SK-N-SH (cell line): ENCODE measurements around the gene SMYD3. TPM values are rescaled to one million over a fixed set of nuclear protein-coding genes. Genes with fewer than 3 reads are reported as not detected.

ENCODE experiments used
- CTCF ChIA-PET: fragments of 300-600, 350-600 bp; formaldehyde crosslinking; extraction: SDS; loops from one replicate; lab custom pipeline; 2021; lab: Yijun Ruan, JAX
- POLR2A ChIA-PET: fragments of 350-600 bp; sonication (Branson Sonifier 250); formaldehyde crosslinking; extraction: SDS; loops from one replicate; lab custom pipeline; 2020; ENCODE audit warnings: antibody characterized with exemption, inconsistent platforms; lab: Yijun Ruan, JAX
- DNase-seq: peaks from one replicate; pipeline ENCODE4 v3.0.0; 2012
- H2AFZ ChIP-seq: fragments of 200-600 bp; sonication (generic); 2 replicates; pipeline ENCODE4 v1.8.1; 2016; ENCODE audit warnings: antibody characterized with exemption, mild to moderate bottlenecking, low read depth
- H3F3A ChIP-seq: fragments of 200-600 bp; sonication (generic); replicated peaks from 2 replicates; pipeline ENCODE3; 2016; ENCODE audit warnings: antibody characterized with exemption, mild to moderate bottlenecking; ENCODE audit not compliant: insufficient read depth
- H3K27ac ChIP-seq, 2 experiments: fragments of 200-500 bp in 1 of 2; fragments of 200-600 bp in 1 of 2; sonication (Bioruptor generic) in 1 of 2; sonication (generic), shearing (Covaris generic) in 1 of 2; 2 replicates each; pipeline versions ENCODE4 v1.5.1 to v1.6.1; 2014 to 2016; ENCODE audit warnings: low read depth in 2 of 2, inconsistent platforms in 1 of 2, low read length in 1 of 2, mild to moderate bottlenecking in 1 of 2, mixed read lengths in 1 of 2
- H3K27me3 ChIP-seq: fragments of 200-600 bp; sonication (generic), shearing (Covaris generic); 2 replicates; pipeline ENCODE4 v1.6.1; 2016; ENCODE audit warnings: mixed run types; ENCODE audit not compliant: insufficient read depth
- H3K36me3 ChIP-seq, 2 experiments: fragments of 200-500 bp in 1 of 2; fragments of 200-600 bp in 1 of 2; sonication (Bioruptor generic) in 1 of 2; sonication (generic) in 1 of 2; replicated peaks in 1 of 2; 2 replicates each; pipeline versions ENCODE3 to v1.5.1; 2014 to 2016; ENCODE audit warnings: low read length in 1 of 2, mild to moderate bottlenecking in 1 of 2; ENCODE audit not compliant: insufficient read depth in 2 of 2, control insufficient read depth in 1 of 2
- H3K4me1 ChIP-seq, 2 experiments: fragments of 200-500 bp in 1 of 2; fragments of 200-600 bp in 1 of 2; sonication (Bioruptor generic) in 1 of 2; sonication (generic), shearing (Covaris generic) in 1 of 2; 2 replicates each; pipeline versions ENCODE4 v1.5.1 to v1.6.1; 2014 to 2016; ENCODE audit warnings: low read depth in 1 of 2, low read length in 1 of 2, mixed run types in 1 of 2; ENCODE audit not compliant: insufficient read depth in 2 of 2, control insufficient read depth in 1 of 2
- H3K4me2 ChIP-seq: fragments of 200-600 bp; sonication (generic), shearing (Covaris generic); 2 replicates; pipeline ENCODE4 v1.6.1; 2017; ENCODE audit warnings: mixed run types
- H3K4me3 ChIP-seq, 2 experiments: fragments of 200-500 bp in 1 of 2; fragments of 200-600 bp in 1 of 2; sonication (Bioruptor generic) in 1 of 2; sonication (generic), shearing (Covaris generic) in 1 of 2; 2 replicates each; pipeline versions ENCODE4 v1.5.1 to v1.8.1; 2014 to 2016; ENCODE audit warnings: low read depth in 2 of 2, inconsistent platforms in 1 of 2, low read length in 1 of 2, mild to moderate bottlenecking in 1 of 2, mixed read lengths in 1 of 2, moderate library complexity in 1 of 2
- H3K79me2 ChIP-seq: fragments of 200-600 bp; sonication (generic); 2 replicates; pipeline ENCODE4 v1.8.1; 2017; ENCODE audit warnings: mild to moderate bottlenecking; ENCODE audit not compliant: insufficient read depth
- H3K9ac ChIP-seq: fragments of 200-600 bp; sonication (generic); 2 replicates; pipeline ENCODE4 v1.6.1; 2017; ENCODE audit warnings: mixed run types
- H3K9me2 ChIP-seq: fragments of 200-600 bp; sonication (generic); 2 replicates; pipeline ENCODE4 v1.6.1; 2017; ENCODE audit warnings: mixed run types
- H3K9me3 ChIP-seq: fragments of 200-600 bp; sonication (generic); 2 replicates; pipeline ENCODE4 v1.6.1; 2017; ENCODE audit warnings: mixed run types, mild to moderate bottlenecking, moderate library complexity
- H4K20me1 ChIP-seq: fragments of 200-600 bp; sonication (generic); 2 replicates; pipeline ENCODE4 v1.6.1; 2017; ENCODE audit warnings: mild to moderate bottlenecking, mixed run types; ENCODE audit not compliant: insufficient read depth
- EP300 ChIP-seq, 2 experiments: IDR thresholded peaks; 2 replicates each; pipeline versions ENCODE4 v1.4.0 to v1.6.1; 2012; ENCODE audit warnings: borderline replicate concordance in 1 of 2, low read depth in 1 of 2, low read length in 1 of 2
- FOSL2 ChIP-seq: IDR thresholded peaks from 2 replicates; pipeline ENCODE4 v1.4.0; 2012; ENCODE audit warnings: low read depth, mild to moderate bottlenecking, moderate library complexity, borderline replicate concordance
- FOXJ3 ChIP-seq: sonication (generic); formaldehyde crosslinking; IDR thresholded peaks from 2 replicates; pipeline ENCODE4 v1.5.1; 2020; ENCODE audit warnings: mild to moderate bottlenecking, missing genetic modification reagents
- IRF3 ChIP-seq: fragments of 150-350 bp; IDR thresholded peaks from 2 replicates; pipeline ENCODE4 v1.6.1; 2016; ENCODE audit warnings: mild to moderate bottlenecking, low read depth, low read length
- JUND ChIP-seq: IDR thresholded peaks from 2 replicates; pipeline ENCODE4 v1.4.0; 2012
- MAX ChIP-seq: IDR thresholded peaks from 2 replicates; pipeline ENCODE4 v1.4.0; 2012; ENCODE audit warnings: low read depth
- NFIC ChIP-seq: IDR thresholded peaks from 2 replicates; pipeline ENCODE4 v1.4.0; 2012; ENCODE audit warnings: borderline replicate concordance
- NRF1 ChIP-seq: IDR thresholded peaks from 2 replicates; pipeline ENCODE4 v1.6.1; 2012; ENCODE audit warnings: low read depth, mild to moderate bottlenecking, low read length
- PBX3 ChIP-seq: IDR thresholded peaks from 2 replicates; pipeline ENCODE4; 2012
- RAD21 ChIP-seq: IDR thresholded peaks from 2 replicates; pipeline ENCODE4 v1.6.1; 2012; ENCODE audit warnings: mild to moderate bottlenecking, low read length
- RCOR1 ChIP-seq: fragments of 150-350 bp; IDR thresholded peaks from 2 replicates; pipeline ENCODE4 v1.6.1; 2017; ENCODE audit warnings: antibody characterized with exemption, low read length
- RXRA ChIP-seq: IDR thresholded peaks from 2 replicates; pipeline ENCODE4 v1.4.0; 2012; ENCODE audit warnings: low read depth, mild to moderate bottlenecking, borderline replicate concordance
- SIN3A ChIP-seq: IDR thresholded peaks from 2 replicates; pipeline ENCODE4 v1.6.1; 2012; ENCODE audit warnings: low read depth, mild to moderate bottlenecking, low read length, moderate library complexity, borderline replicate concordance
- SMC3 ChIP-seq: IDR thresholded peaks from 2 replicates; pipeline ENCODE4 v1.6.1; 2012; ENCODE audit warnings: low read depth, low read length, improper control_type of control experiment
- TCF12 ChIP-seq: IDR thresholded peaks from 2 replicates; pipeline ENCODE4 v1.4.0; 2012
- TEAD4 ChIP-seq: IDR thresholded peaks from 2 replicates; pipeline ENCODE4 v1.4.0; 2012; ENCODE audit warnings: mild to moderate bottlenecking, borderline replicate concordance; ENCODE audit not compliant: insufficient read depth
- YY1 ChIP-seq: IDR thresholded peaks from 2 replicates; pipeline ENCODE4 v1.4.0; 2012; ENCODE audit warnings: low read depth, mild to moderate bottlenecking
- ZBTB33 ChIP-seq: IDR thresholded peaks from 2 replicates; pipeline ENCODE4 v1.4.0; 2012; ENCODE audit warnings: low read depth, borderline replicate concordance
- WGBS: methylation state at CpG from one replicate; pipeline ENCODE4 v1.1.6; 2017; ENCODE audit warnings: low lambda C conversion rate; 5-methylcytosine and 5-hydroxymethylcytosine counted together
- polyA plus RNA-seq, 3 experiments: library from polyadenylated mRNA; depleted of rRNA; stranded (reverse); fragments of >200 nt; gene quantifications; 2 replicates each; pipeline ENCODE4 v1.2.3, GENCODE V29; 2012

Gene SMYD3
- polyA plus RNA-seq, 1 of the 3 experiments (the other 2 are of a cell fraction): 31.4 TPM

GRCh38 chr1:246145900-246146299 is 361.2 kb downstream of the SMYD3 start (continued):
- TF ChIP-seq ZBTB33 (no peak), SIN3A (no peak), RCOR1 (no peak), NFIC (no peak), YY1 (no peak)

DNA sequence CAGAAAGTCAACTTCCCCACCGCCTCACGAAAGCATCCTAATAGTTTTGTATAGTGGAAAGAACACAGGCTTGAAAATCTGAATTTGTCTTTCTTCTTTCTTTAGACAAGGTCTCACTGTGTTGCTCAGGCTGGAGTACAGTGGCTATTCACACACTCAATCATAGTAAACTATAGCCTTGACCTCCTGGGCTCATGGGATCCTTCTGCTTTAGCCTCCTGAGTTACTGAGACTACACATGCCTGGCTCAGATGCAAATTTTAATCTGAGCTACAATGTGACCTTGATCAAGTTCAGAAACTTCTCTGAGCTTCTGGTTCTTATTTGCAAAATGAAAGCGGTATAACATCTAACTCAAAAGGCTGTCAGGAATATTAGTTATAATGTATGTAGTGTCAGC is 362.1 kb downstream of the SMYD3 start:
- Histone ChIP-seq H3K9me2 (no peaks in the 10 kb centered on the region), H3K79me2 (no peaks in the 10 kb centered on the region), H3K36me3 (no peaks in the 10 kb centered on the region), H3K9me3 (no peaks in the 10 kb centered on the region; the same call in 1 of the 2 replicates), H3K4me1 (peaks cover under 1 to 4% of the 10 kb centered on the region in 2 experiments; a peak in 2 of 4 replicates), H3K4me2 (no peak overlapping the region), H3K9ac (no peak overlapping the region), H3K4me3 (no peak overlapping the region), H3F3A (peaks cover 14% of the 10 kb centered on the region), H3K27ac (no peak overlapping the region), H4K20me1 (no peaks in the 10 kb centered on the region), H3K27me3 (no peaks in the 10 kb centered on the region), H2AFZ (no peak overlapping the region)
- POLR2A ChIA-PET: no interaction called here
- no peak for TF ChIP-seq SMC3
- TF ChIP-seq RAD21: no peak
- CTCF ChIA-PET: interaction anchor here (1.1 kb wide), 1 partner anchor 992 kb away, joined by 3 read pairs; no protein-coding TSS in a partner anchor
- no peak for DNase-seq
- 100% methylated on average over 3 of the region's 3 CpGs for WGBS

DNA sequence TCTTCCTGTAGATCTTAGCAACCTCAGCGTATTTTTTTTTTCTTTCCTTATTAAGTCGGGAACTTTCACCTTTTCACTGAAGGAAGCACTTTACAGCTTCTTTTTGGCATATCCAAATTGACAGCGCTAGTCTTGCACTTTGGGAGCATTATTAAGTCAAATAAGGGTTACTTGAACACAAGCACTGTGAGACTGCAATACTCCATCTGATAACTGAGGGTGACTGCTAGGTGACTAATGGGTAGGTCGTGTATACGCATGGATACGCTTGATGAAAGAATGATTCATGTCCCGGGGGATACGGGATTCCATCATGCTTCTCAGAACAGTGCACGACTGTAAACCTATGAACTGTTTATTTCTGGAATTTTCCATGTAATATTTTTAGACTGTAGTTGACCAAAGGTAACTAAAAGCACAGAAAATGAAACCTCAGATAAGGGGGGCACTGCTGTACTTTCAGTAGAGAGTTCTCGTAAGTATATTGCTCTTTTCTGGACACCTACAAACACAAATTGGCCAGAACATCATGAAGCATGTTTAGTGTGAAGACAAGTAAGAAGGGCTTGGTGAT is 364.7 kb downstream of the SMYD3 start:
- Histone ChIP-seq H3K9me2 (no peaks in the 10 kb centered on the region), H3K27ac (peak overlapping the region in 1 of 2 experiments; percentile 77; a peak in 2 of 4 replicates), H3K9me3 (no peaks in the 10 kb centered on the region), H3F3A (peaks cover 24% of the 10 kb centered on the region), H4K20me1 (no peaks in the 10 kb centered on the region), H2AFZ (0 out of 2 replicates have a peak overlapping the region, but pooled peaks have one; percentile 42), H3K36me3 (no peaks in the 10 kb centered on the region), H3K4me1 (peaks cover 4 to 8% of the 10 kb centered on the region in 2 experiments; a peak in 2 of 4 replicates), H3K79me2 (no peaks in the 10 kb centered on the region), H3K9ac (peak overlapping the region; percentile 26; the same call in 1 of the 2 replicates), H3K4me3 (no peak overlapping the region), H3K27me3 (no peaks in the 10 kb centered on the region), H3K4me2 (peak overlapping the region; percentile 25; the same call in 1 of the 2 replicates)
- no peak for DNase-seq
- TF ChIP-seq NFIC: peak; percentile 51
- TF ChIP-seq NRF1: no peak
- TF ChIP-seq JUND: peak; percentile 87
- TF ChIP-seq IRF3: no peak
- no peak for TF ChIP-seq FOXJ3 (CRISPR knock-in tag)
- peak; percentile 70 for TF ChIP-seq TCF12
- no peak for TF ChIP-seq RAD21
- TF ChIP-seq FOSL2: peak; percentile 92
- TF ChIP-seq TEAD4: 0 out of 2 replicates have a peak, but pooled peaks have one; percentile 36
- TF ChIP-seq EP300 (IDR thresholded peaks at IDR 0.05; ENCODE audit: borderline replicate concordance in 1 of 2, low read depth in 1 of 2, low read length in 1 of 2): peak in 1 of 2 experiments; percentile 76; a peak in 1 of 4 replicates
- TF ChIP-seq RXRA: peak; percentile 60; the same call in 1 of the 2 replicates
- TF ChIP-seq PBX3: peak; percentile 87
- TF ChIP-seq MAX: peak; percentile 82
- ChIA-PET POLR2A (no interaction called here), CTCF (no interaction called here)
- WGBS: 37% methylated on average over 10 of the region's 10 CpGs
